Measurements from ENCODE around the gene PLXNA4. TPM values are rescaled to one million over a fixed set of nuclear protein-coding genes. Genes with fewer than 3 reads are reported as not detected.

The PLXNA4 gene
- total and polyA plus RNA-seq, 9 of the 15 experiments (the other 6 are each of a cell fraction or from before 2014, with no cell fraction given): under 0.01 to 0.09 TPM; not detected in 7

DNA sequence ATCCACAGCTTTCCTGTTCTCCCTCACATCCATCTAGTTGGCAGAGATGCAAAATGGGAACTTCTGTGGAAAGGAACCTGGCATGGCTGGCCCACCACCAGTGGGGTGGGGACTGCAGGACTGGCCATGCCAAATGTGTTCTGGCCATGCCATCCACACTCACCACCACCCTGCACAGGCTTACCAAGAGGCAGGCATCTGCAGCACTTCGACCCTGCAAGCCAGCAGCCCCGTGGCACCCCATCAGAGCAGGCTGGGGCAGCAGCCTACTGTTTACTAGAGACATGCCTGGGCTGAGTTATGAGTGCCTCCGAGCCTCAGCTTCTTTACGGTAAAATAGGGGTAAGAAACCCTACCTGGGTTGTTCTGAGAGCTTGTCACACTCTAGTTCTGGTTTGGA is 313.1 kb downstream of the PLXNA4 start:
- Histone ChIP-seq H3K4me2 (ENCODE audit: insufficient read depth, low read length) (no peak overlapping the region), H3K9me1 (ENCODE audit: control insufficient read depth, insufficient read depth, low read length) (no peaks in the 10 kb centered on the region), H3K79me2 (ENCODE audit: control insufficient read depth, insufficient read depth, low read length) (no peaks in the 10 kb centered on the region), H2AFZ (ENCODE audit: low read depth, low read length) (no peak overlapping the region), H3K9me3 (replicated peaks; ENCODE audit: control insufficient read depth, insufficient read depth, low read depth, low read length) (no peaks in the 10 kb centered on the region), H3K4me1 (replicated peaks in 1 of 2; ENCODE audit: control insufficient read depth in 2 of 2, insufficient read depth in 2 of 2, low read length in 2 of 2) (no peaks in the 10 kb centered on the region), H3K27me3 (ENCODE audit: control insufficient read depth in 2 of 2, insufficient read depth in 2 of 2, low read length in 2 of 2) (peaks cover 0 to 18% of the 10 kb centered on the region in 2 experiments; a peak in 3 of 5 replicates), H3K9ac (ENCODE audit: insufficient read depth in 1 of 2, low read depth in 2 of 2, low read length in 2 of 2) (no peak overlapping the region; a peak in 1 of 4 replicates), H3K4me3 (no peak overlapping the region), H4K20me1 (replicated peaks; ENCODE audit: control insufficient read depth, insufficient read depth, low read length) (peaks cover 3% of the 10 kb centered on the region; the same call in 1 of the 2 replicates), H3K36me3 (ENCODE audit: control insufficient read depth, insufficient read depth, low read length) (no peaks in the 10 kb centered on the region), H3K27ac (ENCODE audit: extremely low read depth, low read depth, low read length) (no peak overlapping the region)
- CTCF ChIA-PET (ENCODE audit: low intra/inter-chr PET ratio): no interaction called here
- DNase-seq (ENCODE audit: extremely low read depth in 1 of 4, low spot score in 3 of 4) (no peak), ATAC-seq (no peak), FAIRE-seq (no peak)
- POLR2A ChIA-PET: interaction anchor here (0.6 to 1.2 kb wide), 2 partner anchors 20 to 45 kb away, joined by 3 to 4 read pairs; no protein-coding TSS in a partner anchor
- no TSS peak for BruUV-seq (replicated peaks)
- intact Hi-C loops (cut with micrococcal nuclease) (no loop called here), in situ Hi-C loops (cut with MboI) (no loop called here)
- WGBS (ENCODE audit: insufficient coverage, low coverage, missing lambda C conversion rate): 1% methylated on average over 4 of the region's 4 CpGs
- no peak for TF ChIP-seq PHB2 (IDR thresholded peaks at IDR 0.05; ENCODE audit: low read depth)
- TF ChIP-seq, protein P1, sequence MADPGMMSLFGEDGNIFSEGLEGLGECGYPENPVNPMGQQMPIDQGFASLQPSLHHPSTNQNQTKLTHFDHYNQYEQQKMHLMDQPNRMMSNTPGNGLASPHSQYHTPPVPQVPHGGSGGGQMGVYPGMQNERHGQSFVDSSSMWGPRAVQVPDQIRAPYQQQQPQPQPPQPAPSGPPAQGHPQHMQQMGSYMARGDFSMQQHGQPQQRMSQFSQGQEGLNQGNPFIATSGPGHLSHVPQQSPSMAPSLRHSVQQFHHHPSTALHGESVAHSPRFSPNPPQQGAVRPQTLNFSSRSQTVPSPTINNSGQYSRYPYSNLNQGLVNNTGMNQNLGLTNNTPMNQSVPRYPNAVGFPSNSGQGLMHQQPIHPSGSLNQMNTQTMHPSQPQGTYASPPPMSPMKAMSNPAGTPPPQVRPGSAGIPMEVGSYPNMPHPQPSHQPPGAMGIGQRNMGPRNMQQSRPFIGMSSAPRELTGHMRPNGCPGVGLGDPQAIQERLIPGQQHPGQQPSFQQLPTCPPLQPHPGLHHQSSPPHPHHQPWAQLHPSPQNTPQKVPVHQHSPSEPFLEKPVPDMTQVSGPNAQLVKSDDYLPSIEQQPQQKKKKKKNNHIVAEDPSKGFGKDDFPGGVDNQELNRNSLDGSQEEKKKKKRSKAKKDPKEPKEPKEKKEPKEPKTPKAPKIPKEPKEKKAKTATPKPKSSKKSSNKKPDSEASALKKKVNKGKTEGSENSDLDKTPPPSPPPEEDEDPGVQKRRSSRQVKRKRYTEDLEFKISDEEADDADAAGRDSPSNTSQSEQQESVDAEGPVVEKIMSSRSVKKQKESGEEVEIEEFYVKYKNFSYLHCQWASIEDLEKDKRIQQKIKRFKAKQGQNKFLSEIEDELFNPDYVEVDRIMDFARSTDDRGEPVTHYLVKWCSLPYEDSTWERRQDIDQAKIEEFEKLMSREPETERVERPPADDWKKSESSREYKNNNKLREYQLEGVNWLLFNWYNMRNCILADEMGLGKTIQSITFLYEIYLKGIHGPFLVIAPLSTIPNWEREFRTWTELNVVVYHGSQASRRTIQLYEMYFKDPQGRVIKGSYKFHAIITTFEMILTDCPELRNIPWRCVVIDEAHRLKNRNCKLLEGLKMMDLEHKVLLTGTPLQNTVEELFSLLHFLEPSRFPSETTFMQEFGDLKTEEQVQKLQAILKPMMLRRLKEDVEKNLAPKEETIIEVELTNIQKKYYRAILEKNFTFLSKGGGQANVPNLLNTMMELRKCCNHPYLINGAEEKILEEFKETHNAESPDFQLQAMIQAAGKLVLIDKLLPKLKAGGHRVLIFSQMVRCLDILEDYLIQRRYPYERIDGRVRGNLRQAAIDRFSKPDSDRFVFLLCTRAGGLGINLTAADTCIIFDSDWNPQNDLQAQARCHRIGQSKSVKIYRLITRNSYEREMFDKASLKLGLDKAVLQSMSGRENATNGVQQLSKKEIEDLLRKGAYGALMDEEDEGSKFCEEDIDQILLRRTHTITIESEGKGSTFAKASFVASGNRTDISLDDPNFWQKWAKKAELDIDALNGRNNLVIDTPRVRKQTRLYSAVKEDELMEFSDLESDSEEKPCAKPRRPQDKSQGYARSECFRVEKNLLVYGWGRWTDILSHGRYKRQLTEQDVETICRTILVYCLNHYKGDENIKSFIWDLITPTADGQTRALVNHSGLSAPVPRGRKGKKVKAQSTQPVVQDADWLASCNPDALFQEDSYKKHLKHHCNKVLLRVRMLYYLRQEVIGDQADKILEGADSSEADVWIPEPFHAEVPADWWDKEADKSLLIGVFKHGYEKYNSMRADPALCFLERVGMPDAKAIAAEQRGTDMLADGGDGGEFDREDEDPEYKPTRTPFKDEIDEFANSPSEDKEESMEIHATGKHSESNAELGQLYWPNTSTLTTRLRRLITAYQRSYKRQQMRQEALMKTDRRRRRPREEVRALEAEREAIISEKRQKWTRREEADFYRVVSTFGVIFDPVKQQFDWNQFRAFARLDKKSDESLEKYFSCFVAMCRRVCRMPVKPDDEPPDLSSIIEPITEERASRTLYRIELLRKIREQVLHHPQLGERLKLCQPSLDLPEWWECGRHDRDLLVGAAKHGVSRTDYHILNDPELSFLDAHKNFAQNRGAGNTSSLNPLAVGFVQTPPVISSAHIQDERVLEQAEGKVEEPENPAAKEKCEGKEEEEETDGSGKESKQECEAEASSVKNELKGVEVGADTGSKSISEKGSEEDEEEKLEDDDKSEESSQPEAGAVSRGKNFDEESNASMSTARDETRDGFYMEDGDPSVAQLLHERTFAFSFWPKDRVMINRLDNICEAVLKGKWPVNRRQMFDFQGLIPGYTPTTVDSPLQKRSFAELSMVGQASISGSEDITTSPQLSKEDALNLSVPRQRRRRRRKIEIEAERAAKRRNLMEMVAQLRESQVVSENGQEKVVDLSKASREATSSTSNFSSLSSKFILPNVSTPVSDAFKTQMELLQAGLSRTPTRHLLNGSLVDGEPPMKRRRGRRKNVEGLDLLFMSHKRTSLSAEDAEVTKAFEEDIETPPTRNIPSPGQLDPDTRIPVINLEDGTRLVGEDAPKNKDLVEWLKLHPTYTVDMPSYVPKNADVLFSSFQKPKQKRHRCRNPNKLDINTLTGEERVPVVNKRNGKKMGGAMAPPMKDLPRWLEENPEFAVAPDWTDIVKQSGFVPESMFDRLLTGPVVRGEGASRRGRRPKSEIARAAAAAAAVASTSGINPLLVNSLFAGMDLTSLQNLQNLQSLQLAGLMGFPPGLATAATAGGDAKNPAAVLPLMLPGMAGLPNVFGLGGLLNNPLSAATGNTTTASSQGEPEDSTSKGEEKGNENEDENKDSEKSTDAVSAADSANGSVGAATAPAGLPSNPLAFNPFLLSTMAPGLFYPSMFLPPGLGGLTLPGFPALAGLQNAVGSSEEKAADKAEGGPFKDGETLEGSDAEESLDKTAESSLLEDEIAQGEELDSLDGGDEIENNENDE (IDR thresholded peaks at IDR 0.05; ENCODE audit: low read depth, low read length): peak; percentile 30
- no peak for TF ChIP-seq NRF1 (conservative IDR thresholded peaks at IDR 0.05 in 1 of 2, IDR thresholded peaks at IDR 0.05 in 1 of 2)
